ENCODE results near the gene TBX21. TPM values are rescaled to one million over a fixed set of nuclear protein-coding genes. Genes with fewer than 3 reads are reported as not detected.

Gene TBX21
- polyA plus RNA-seq, 3 donors = 0.05 to 0.16 (median 0.13) TPM

GRCh38 chr17:47704736-47705135 lies 28.3 kb upstream of the TBX21 start:
- H3K27ac ChIP-seq (ENCODE audit: low read depth in 1 of 2, low read length in 2 of 2) = no peak overlapping the region
- intact Hi-C loops (cut with micrococcal nuclease) = no loop called here
- no peak overlapping the region for H3K4me2 ChIP-seq (replicated peaks; ENCODE audit: extremely low read depth, low read length, poor library complexity, severe bottlenecking)
- H3K36me3 ChIP-seq (replicated peaks in 1 of 2; ENCODE audit: control insufficient read depth in 1 of 2, insufficient read depth in 2 of 2, low read length in 2 of 2) = no peaks in the 10 kb centered on the region
- H3K9me3 ChIP-seq (replicated peaks in 1 of 2; ENCODE audit: control insufficient read depth in 1 of 2, insufficient read depth in 1 of 2, low read length in 2 of 2) = no peaks in the 10 kb centered on the region
- Mint-ChIP-seq H3K4me1 (peaks cover 49% of the 10 kb centered on the region), H3K36me3 (peaks cover 3 to 4% of the 10 kb centered on the region in 2 donors), H3K4me3 (peak overlapping the region in 1 of 2 donors; percentile 76), H3K27ac (peak overlapping the region in 1 of 7 donors; percentile 65), H3K27me3 (ENCODE audit: low read depth in 3 of 3) (peaks cover 17 to 32% (median 18%) of the 10 kb centered on the region in 3 donors), H3K9me3 (peaks cover 0 to 5% (median 0%) of the 10 kb centered on the region in 7 donors)
- H3K4me1 ChIP-seq (ENCODE audit: control insufficient read depth in 1 of 2, insufficient read depth in 2 of 2, low read length in 2 of 2) = peaks cover 41 to 47% of the 10 kb centered on the region in 2 donors
- no peak for DNase-seq
- TF ChIP-seq CTCF (IDR thresholded peaks at IDR 0.05) = no peak
- H3K9ac ChIP-seq (ENCODE audit: insufficient read depth, low read length, poor library complexity, severe bottlenecking) = no peak overlapping the region
- H3K27me3 ChIP-seq (ENCODE audit: control insufficient read depth in 2 of 2, insufficient read depth in 2 of 2, low read length in 2 of 2) = peaks cover 0 to 15% of the 10 kb centered on the region in 2 donors
- no peak overlapping the region for H3K4me3 ChIP-seq (replicated peaks in 1 of 3; ENCODE audit: low read depth in 2 of 3, low read length in 3 of 3)
- H2AFZ ChIP-seq (ENCODE audit: insufficient read depth, low read depth, low read length, poor library complexity, severe bottlenecking) = peak overlapping the region; percentile 61
- H3K79me2 ChIP-seq (ENCODE audit: insufficient read depth, low read length) = no peaks in the 10 kb centered on the region
- peaks cover 3% of the 10 kb centered on the region for H4K20me1 ChIP-seq (ENCODE audit: insufficient read depth, low read length)
- 63% methylated on average over 1 of the region's 6 CpGs for WGBS (ENCODE audit: insufficient coverage)

- no peak for DNase-seq
- no peak for TF ChIP-seq CTCF (IDR thresholded peaks at IDR 0.05)
- 46% methylated on average over 7 of the region's 12 CpGs for WGBS (ENCODE audit: insufficient coverage)
- no peak overlapping the region for H3K4me3 ChIP-seq (replicated peaks in 1 of 3; ENCODE audit: low read depth in 2 of 3, low read length in 3 of 3)
- Mint-ChIP-seq H3K4me1 (peaks cover 49% of the 10 kb centered on the region), H3K27ac (peak overlapping the region in 2 of 7 donors; percentile 25 to 35), H3K9me3 (peaks cover 0 to 5% (median 0%) of the 10 kb centered on the region in 7 donors), H3K27me3 (ENCODE audit: low read depth in 3 of 3) (peaks cover 17 to 32% (median 18%) of the 10 kb centered on the region in 3 donors), H3K4me3 (peak overlapping the region in 1 of 2 donors; percentile 53), H3K36me3 (peaks cover 3 to 7% of the 10 kb centered on the region in 2 donors)
- no peaks in the 10 kb centered on the region for H3K79me2 ChIP-seq (ENCODE audit: insufficient read depth, low read length)
- no peak overlapping the region for H3K27ac ChIP-seq (ENCODE audit: low read depth in 1 of 2, low read length in 2 of 2)
- intact Hi-C loops (cut with micrococcal nuclease) = no loop called here
- peaks cover 0 to 15% of the 10 kb centered on the region in 2 donors for H3K27me3 ChIP-seq (ENCODE audit: control insufficient read depth in 2 of 2, insufficient read depth in 2 of 2, low read length in 2 of 2)
- no peak overlapping the region for H3K9ac ChIP-seq (ENCODE audit: insufficient read depth, low read length, poor library complexity, severe bottlenecking)
- no peaks in the 10 kb centered on the region for H3K9me3 ChIP-seq (replicated peaks in 1 of 2; ENCODE audit: control insufficient read depth in 1 of 2, insufficient read depth in 1 of 2, low read length in 2 of 2)
- peaks cover 3% of the 10 kb centered on the region for H4K20me1 ChIP-seq (ENCODE audit: insufficient read depth, low read length)
- H3K4me1 ChIP-seq (ENCODE audit: control insufficient read depth in 1 of 2, insufficient read depth in 2 of 2, low read length in 2 of 2) = peaks cover 41 to 47% of the 10 kb centered on the region in 2 donors
- no peaks in the 10 kb centered on the region for H3K36me3 ChIP-seq (replicated peaks in 1 of 2; ENCODE audit: control insufficient read depth in 1 of 2, insufficient read depth in 2 of 2, low read length in 2 of 2)
- no peak overlapping the region for H3K4me2 ChIP-seq (replicated peaks; ENCODE audit: extremely low read depth, low read length, poor library complexity, severe bottlenecking)
- H2AFZ ChIP-seq (ENCODE audit: insufficient read depth, low read depth, low read length, poor library complexity, severe bottlenecking) = no peak overlapping the region
Observed at GRCh38 chr17:47705536-47706530, 27.2 kb upstream of the TBX21 start.

Data from CD14-positive monocyte (primary cell).